ENCODE results near the gene B3GAT3. TPM values are rescaled to one million over a fixed set of nuclear protein-coding genes. Genes with fewer than 3 reads are reported as not detected.

The B3GAT3 gene
- total RNA-seq, 1 experiment from 2014 or later: 51.2 TPM

DNA sequence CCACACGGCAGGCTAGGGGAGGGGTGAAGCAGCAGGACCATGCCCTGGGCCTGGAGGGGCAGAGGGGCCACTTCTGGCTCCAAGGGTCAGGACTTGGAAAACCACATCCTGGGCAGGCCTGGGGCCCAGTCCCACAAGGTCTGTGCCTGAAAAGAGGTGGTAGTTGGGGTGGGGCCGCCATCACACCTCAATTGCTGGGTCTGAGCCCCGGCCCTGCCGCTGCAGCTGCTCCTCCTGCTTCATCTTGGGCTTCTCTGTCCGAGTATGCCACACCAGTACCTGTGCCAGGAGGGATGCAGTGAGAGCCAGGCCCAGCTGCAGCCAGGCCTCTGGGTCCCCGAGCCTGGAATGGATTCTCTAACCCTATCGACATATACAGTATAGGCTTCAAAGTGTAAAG is 6.3 kb downstream of the B3GAT3 start:
- Histone ChIP-seq H3K27ac (ENCODE audit: low read depth, low read length) (peak overlapping the region; percentile 83), H3K9me2 (ENCODE audit: insufficient read depth) (no peaks in the 10 kb centered on the region), H3K36me3 (ENCODE audit: control insufficient read depth in 1 of 2, insufficient read depth in 2 of 2, low read length in 2 of 2) (peaks cover 0 to 4% of the 10 kb centered on the region in 2 experiments; a peak in 2 of 4 replicates), H4K20me1 (ENCODE audit: insufficient read depth) (no peaks in the 10 kb centered on the region), H3K9me3 (ENCODE audit: control insufficient read depth in 1 of 2, insufficient read depth in 1 of 2, low read depth in 1 of 2, low read length in 2 of 2) (no peaks in the 10 kb centered on the region), H3K27me3 (ENCODE audit: insufficient read depth, low read length) (no peaks in the 10 kb centered on the region), H3K4me3 (replicated peaks in 1 of 2; ENCODE audit: low read depth in 1 of 2, low read length in 2 of 2) (no peak overlapping the region), H3K4me1 (ENCODE audit: control insufficient read depth in 1 of 2, insufficient read depth in 2 of 2, low read length in 2 of 2) (peaks cover 30 to 48% of the 10 kb centered on the region in 2 experiments), H2AFZ (ENCODE audit: low read depth, low read length, poor library complexity, severe bottlenecking) (no peak overlapping the region), H3K79me2 (ENCODE audit: insufficient read depth, low read length) (peaks cover 17% of the 10 kb centered on the region), H3K4me2 (ENCODE audit: low read length) (peak overlapping the region; percentile 87; the same call in 1 of the 2 replicates), H3K9ac (ENCODE audit: low read length) (peak overlapping the region; percentile 93; the same call in 1 of the 2 replicates)
- POLR2A ChIA-PET: no interaction called here
- RAD21 ChIA-PET (ENCODE audit: low non-redundant PET in 1 of 2, low total read pairs in 2 of 2, uncharacterized antibody in 2 of 2, unreplicated experiment in 2 of 2): no interaction called here
- ATAC-seq (no peak), DNase-seq (ENCODE audit: low read depth, low spot score) (no peak)
- no TSS peak for BruUV-seq (replicated peaks)
- intact Hi-C loops (cut with micrococcal nuclease): no loop called here
- CTCF ChIA-PET: no interaction called here
- TF ChIP-seq POLR2AphosphoS5 (IDR thresholded peaks at IDR 0.05; ENCODE audit: low read depth, low read length) (no peak), TCF7L2 (IDR thresholded peaks at IDR 0.05; ENCODE audit: borderline replicate concordance, extremely low read depth, insufficient read depth, insufficient read length) (no peak), EGR1 (IDR thresholded peaks at IDR 0.05; ENCODE audit: low read depth) (no peak), CEBPB (IDR thresholded peaks at IDR 0.05; ENCODE audit: low read depth) (no peak), FOSL1 (IDR thresholded peaks at IDR 0.05; ENCODE audit: low read depth) (no peak), CBX3 (IDR thresholded peaks at IDR 0.05; ENCODE audit: low read depth) (no peak), ZFX (IDR thresholded peaks at IDR 0.05) (no peak)
- TF ChIP-seq, protein P1, sequence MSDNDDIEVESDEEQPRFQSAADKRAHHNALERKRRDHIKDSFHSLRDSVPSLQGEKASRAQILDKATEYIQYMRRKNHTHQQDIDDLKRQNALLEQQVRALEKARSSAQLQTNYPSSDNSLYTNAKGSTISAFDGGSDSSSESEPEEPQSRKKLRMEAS (IDR thresholded peaks at IDR 0.05): no peak

DNA sequence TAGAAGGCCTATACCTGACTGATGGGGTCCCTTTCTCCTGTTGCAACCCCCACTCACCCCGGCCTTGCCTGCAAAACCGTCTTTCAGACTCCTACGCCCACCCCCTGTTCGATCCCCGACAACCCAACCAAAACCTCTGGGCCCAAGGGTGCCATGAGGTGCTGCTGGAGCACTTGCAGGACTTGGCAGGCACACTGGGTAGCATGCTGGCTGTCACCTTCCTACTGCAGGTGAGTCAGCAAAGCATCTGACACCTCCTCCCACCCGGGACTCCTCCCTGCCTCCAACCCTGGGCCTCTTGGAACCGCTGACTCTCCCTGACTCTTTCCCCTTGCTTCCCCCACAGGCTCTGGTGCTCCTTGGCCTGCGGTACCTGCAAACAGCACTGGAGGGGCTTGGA is 7.5 kb downstream of the B3GAT3 start:
- TF ChIP-seq, protein P2, sequence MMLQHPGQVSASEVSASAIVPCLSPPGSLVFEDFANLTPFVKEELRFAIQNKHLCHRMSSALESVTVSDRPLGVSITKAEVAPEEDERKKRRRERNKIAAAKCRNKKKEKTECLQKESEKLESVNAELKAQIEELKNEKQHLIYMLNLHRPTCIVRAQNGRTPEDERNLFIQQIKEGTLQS (IDR thresholded peaks at IDR 0.05): no peak
- TF ChIP-seq FOSL1 (IDR thresholded peaks at IDR 0.05; ENCODE audit: low read depth): no peak
- no peak for TF ChIP-seq CBX3 (IDR thresholded peaks at IDR 0.05; ENCODE audit: low read depth)
- no peak for TF ChIP-seq EZH2 (IDR thresholded peaks at IDR 0.05)
- no peak for TF ChIP-seq YY1 (IDR thresholded peaks at IDR 0.05; ENCODE audit: extremely low read depth, insufficient replicate concordance, low read depth, low read length)
- TF ChIP-seq ELF1 (IDR thresholded peaks at IDR 0.05; ENCODE audit: borderline replicate concordance, low read depth): no peak
- no peak for TF ChIP-seq SP1 (IDR thresholded peaks at IDR 0.05; ENCODE audit: low read depth)
- no peak for TF ChIP-seq TCF7L2 (IDR thresholded peaks at IDR 0.05; ENCODE audit: borderline replicate concordance, extremely low read depth, insufficient read depth, insufficient read length)
- no peak for TF ChIP-seq RAD21 (IDR thresholded peaks at IDR 0.05; ENCODE audit: low read depth)
- TF ChIP-seq SRF (IDR thresholded peaks at IDR 0.05; ENCODE audit: low read depth): no peak
- TF ChIP-seq, protein P3, sequence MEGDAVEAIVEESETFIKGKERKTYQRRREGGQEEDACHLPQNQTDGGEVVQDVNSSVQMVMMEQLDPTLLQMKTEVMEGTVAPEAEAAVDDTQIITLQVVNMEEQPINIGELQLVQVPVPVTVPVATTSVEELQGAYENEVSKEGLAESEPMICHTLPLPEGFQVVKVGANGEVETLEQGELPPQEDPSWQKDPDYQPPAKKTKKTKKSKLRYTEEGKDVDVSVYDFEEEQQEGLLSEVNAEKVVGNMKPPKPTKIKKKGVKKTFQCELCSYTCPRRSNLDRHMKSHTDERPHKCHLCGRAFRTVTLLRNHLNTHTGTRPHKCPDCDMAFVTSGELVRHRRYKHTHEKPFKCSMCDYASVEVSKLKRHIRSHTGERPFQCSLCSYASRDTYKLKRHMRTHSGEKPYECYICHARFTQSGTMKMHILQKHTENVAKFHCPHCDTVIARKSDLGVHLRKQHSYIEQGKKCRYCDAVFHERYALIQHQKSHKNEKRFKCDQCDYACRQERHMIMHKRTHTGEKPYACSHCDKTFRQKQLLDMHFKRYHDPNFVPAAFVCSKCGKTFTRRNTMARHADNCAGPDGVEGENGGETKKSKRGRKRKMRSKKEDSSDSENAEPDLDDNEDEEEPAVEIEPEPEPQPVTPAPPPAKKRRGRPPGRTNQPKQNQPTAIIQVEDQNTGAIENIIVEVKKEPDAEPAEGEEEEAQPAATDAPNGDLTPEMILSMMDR (IDR thresholded peaks at IDR 0.05 in 2 of 3, conservative IDR thresholded peaks at IDR 0.05 in 1 of 3; ENCODE audit: borderline replicate concordance in 1 of 3, insufficient read depth in 1 of 3, low read depth in 2 of 3, low read length in 2 of 3): no peak
- peak; percentile 66; the same call in 1 of the 2 replicates for TF ChIP-seq SIN3A (IDR thresholded peaks at IDR 0.05; ENCODE audit: low read depth)
- TF ChIP-seq ZNF274 (IDR thresholded peaks at IDR 0.05; ENCODE audit: low read depth, low read length): no peak
- TF ChIP-seq EGR1 (IDR thresholded peaks at IDR 0.05; ENCODE audit: low read depth): no peak
- TF ChIP-seq, protein P1 (IDR thresholded peaks at IDR 0.05): peak; percentile 88
- TF ChIP-seq POLR2A (IDR thresholded peaks at IDR 0.05; ENCODE audit: borderline replicate concordance, extremely low read depth, insufficient read depth, insufficient read length): no peak
- Histone ChIP-seq H3K27me3 (ENCODE audit: insufficient read depth, low read length) (no peaks in the 10 kb centered on the region), H4K20me1 (ENCODE audit: insufficient read depth) (no peaks in the 10 kb centered on the region), H3K4me3 (replicated peaks in 1 of 2; ENCODE audit: low read depth in 1 of 2, low read length in 2 of 2) (peak overlapping the region in 1 of 2 experiments; percentile 32; a peak in 1 of 4 replicates), H3K9ac (ENCODE audit: low read length) (peak overlapping the region; percentile 93), H3K4me2 (ENCODE audit: low read length) (peak overlapping the region; percentile 87), H3K27ac (ENCODE audit: low read depth, low read length) (peak overlapping the region; percentile 83), H3K9me2 (ENCODE audit: insufficient read depth) (no peaks in the 10 kb centered on the region), H3K79me2 (ENCODE audit: insufficient read depth, low read length) (peaks cover 13% of the 10 kb centered on the region), H3K9me3 (ENCODE audit: control insufficient read depth in 1 of 2, insufficient read depth in 1 of 2, low read depth in 1 of 2, low read length in 2 of 2) (no peaks in the 10 kb centered on the region), H3K4me1 (ENCODE audit: control insufficient read depth in 1 of 2, insufficient read depth in 2 of 2, low read length in 2 of 2) (peaks cover 28 to 45% of the 10 kb centered on the region in 2 experiments), H2AFZ (ENCODE audit: low read depth, low read length, poor library complexity, severe bottlenecking) (no peak overlapping the region), H3K36me3 (ENCODE audit: control insufficient read depth in 1 of 2, insufficient read depth in 2 of 2, low read length in 2 of 2) (peaks cover 0 to 5% of the 10 kb centered on the region in 2 experiments; a peak in 2 of 4 replicates)
- BruUV-seq (replicated peaks): no TSS peak
- intact Hi-C loops (cut with micrococcal nuclease): loop anchor here (5.0 kb wide), 1 partner anchor 33 kb away; the partner anchor contains the start of gene GANAB
- CTCF ChIA-PET: no interaction called here
- POLR2A ChIA-PET: interaction anchor here (0.9 to 2.2 kb wide), 2 partner anchors 8 to 23 kb away, joined by 3 to 5 read pairs; partner anchors contain the start of genes B3GAT3 and TUT1
- ATAC-seq (peak; percentile 43), DNase-seq (ENCODE audit: low read depth, low spot score) (no peak)
- RAD21 ChIA-PET (ENCODE audit: low non-redundant PET in 1 of 2, low total read pairs in 2 of 2, uncharacterized antibody in 2 of 2, unreplicated experiment in 2 of 2): no interaction called here
